Measurements from ENCODE around the gene IFT80.
"Not testable (repeated sequence)": the region's sequence is repeated elsewhere in the genome, so short reads cannot be mapped to it uniquely, and the experiment has no call there.

Gene IFT80

DNA sequence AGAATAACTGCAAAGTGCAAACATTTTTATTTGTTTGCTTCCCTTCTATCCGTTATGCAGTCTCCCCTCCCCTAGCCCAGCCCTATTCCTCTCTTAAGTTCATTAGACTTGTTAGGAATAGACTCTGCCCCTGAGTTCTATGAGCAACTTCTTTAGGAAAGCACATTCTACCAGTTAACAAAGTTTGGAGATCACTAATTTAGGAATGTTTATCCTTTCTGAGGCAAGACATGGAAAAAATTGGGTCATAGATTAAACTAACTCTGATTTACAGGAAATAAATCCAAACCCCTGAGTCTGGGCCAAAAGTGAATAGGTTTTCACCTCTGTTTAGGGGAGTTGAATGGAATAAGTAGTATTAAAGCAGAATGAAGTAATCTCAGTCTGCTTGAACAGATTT is 139.4 kb downstream of the IFT80 start:
- TF ChIP-seq, protein P1, sequence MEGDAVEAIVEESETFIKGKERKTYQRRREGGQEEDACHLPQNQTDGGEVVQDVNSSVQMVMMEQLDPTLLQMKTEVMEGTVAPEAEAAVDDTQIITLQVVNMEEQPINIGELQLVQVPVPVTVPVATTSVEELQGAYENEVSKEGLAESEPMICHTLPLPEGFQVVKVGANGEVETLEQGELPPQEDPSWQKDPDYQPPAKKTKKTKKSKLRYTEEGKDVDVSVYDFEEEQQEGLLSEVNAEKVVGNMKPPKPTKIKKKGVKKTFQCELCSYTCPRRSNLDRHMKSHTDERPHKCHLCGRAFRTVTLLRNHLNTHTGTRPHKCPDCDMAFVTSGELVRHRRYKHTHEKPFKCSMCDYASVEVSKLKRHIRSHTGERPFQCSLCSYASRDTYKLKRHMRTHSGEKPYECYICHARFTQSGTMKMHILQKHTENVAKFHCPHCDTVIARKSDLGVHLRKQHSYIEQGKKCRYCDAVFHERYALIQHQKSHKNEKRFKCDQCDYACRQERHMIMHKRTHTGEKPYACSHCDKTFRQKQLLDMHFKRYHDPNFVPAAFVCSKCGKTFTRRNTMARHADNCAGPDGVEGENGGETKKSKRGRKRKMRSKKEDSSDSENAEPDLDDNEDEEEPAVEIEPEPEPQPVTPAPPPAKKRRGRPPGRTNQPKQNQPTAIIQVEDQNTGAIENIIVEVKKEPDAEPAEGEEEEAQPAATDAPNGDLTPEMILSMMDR (IDR thresholded peaks at IDR 0.05; ENCODE audit: low read depth, low read length), result no peak
- peak; percentile 27 for DNase-seq (ENCODE audit: extremely low read depth, low read depth)

GRCh38 chr3:160257606-160258005 is 141.4 kb downstream of the IFT80 start:
- TF ChIP-seq, protein P1 (IDR thresholded peaks at IDR 0.05; ENCODE audit: low read depth, low read length), result no peak
- no peak for DNase-seq (ENCODE audit: extremely low read depth, low read depth)

DNA sequence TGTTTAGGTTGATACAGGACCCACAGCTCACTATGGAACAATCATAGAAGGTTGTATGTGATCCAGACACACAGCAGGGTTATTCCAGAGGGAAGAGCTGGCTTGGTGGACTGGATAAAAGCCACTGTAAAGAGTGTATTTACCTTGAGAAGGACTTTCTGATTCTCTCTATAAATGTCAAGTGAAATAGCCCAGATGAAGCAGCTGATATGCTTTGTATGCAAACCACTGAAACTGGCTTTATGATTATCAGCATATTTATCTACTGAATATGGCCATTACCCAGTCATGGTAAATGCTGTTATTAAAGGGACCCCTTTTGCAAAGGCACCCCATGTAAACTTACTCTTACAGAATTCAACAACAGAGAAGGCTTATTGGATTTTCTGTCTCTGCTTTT is 145.7 kb downstream of the IFT80 start:
- no peak for DNase-seq (ENCODE audit: extremely low read depth, low read depth)
- TF ChIP-seq, protein P1 (IDR thresholded peaks at IDR 0.05; ENCODE audit: low read depth, low read length), result no peak

- TF ChIP-seq, protein P1 (IDR thresholded peaks at IDR 0.05; ENCODE audit: low read depth, low read length), result no peak
- DNase-seq (ENCODE audit: extremely low read depth, low read depth), result no peak
Observed at GRCh38 chr3:160247766-160248165, 151.3 kb downstream of the IFT80 start.

- no peak for DNase-seq (ENCODE audit: extremely low read depth, low read depth)
- TF ChIP-seq, protein P1 (IDR thresholded peaks at IDR 0.05; ENCODE audit: low read depth, low read length), result no peak
Observed at GRCh38 chr3:160245261-160245800, 153.7 kb downstream of the IFT80 start.

DNA sequence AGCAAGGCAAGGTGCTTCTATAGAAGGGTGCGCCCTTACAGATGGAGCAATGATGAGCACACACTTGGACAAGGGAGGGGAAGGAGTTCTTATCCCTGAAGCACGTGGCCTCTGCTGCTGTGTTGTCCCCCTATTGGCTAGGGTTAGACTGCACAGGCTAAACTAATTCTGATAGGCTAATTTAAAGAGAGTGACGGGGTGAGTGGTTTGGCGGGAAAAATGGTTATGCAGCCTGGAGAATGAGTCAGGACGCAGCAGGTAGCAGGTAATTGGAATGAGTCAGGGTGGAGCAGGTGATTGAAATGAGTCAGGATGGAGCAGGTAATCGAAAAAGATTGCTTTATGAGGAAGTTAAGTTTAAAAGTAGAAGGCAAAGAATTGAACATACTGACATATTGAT is 158.3 kb downstream of the IFT80 start:
- not testable (repeated sequence) for DNase-seq (ENCODE audit: extremely low read depth, low read depth)

DNA sequence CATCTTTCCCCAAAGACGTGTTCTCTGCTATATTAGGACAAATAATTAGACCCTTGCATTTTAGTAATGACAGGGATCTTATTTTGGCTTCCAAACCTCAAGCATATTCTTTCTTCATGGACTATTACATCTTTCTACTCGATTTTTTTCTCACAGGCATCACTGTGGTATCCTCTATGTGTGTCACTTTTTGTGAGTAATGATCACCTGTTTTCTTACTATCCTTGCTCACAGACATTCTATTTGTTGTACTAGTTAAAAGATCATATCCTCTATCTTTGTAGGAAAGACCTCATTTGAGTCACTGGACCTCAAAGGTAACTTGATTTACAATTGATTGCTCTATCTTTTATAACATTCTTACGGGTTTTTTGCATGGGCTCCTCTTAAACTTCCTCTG is 167.0 kb downstream of the IFT80 start:
- TF ChIP-seq, protein P1 (IDR thresholded peaks at IDR 0.05; ENCODE audit: low read depth, low read length), result no peak
- DNase-seq (ENCODE audit: extremely low read depth, low read depth), result no peak

DNA sequence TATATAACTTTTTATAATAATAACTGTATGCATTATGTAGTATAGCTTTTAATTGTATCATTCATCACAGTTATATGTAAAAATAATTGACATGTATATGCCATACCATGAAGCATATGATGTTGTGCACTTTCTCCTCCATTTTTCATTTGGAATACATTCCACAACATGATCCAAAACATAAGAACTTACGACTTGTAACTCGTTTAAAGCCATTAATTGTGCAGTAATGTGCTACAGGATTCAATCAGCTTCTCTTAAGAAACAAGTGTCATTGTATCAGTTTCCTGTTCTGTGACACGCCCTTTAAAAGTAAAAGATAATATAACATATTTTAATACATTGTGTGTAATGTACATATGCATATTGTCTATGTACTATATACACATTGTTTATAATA is 171.6 kb downstream of the IFT80 start:
- DNase-seq (ENCODE audit: extremely low read depth, low read depth), result no peak
- TF ChIP-seq, protein P1 (IDR thresholded peaks at IDR 0.05; ENCODE audit: low read depth, low read length), result no peak
